ENCODE data around the gene TRMT61A. TPM values are rescaled to one million over a fixed set of nuclear protein-coding genes. Genes with fewer than 3 reads are reported as not detected.
A peak's percentile ranks its signal among the peaks of the same experiment; 100 is the strongest.

The TRMT61A gene
- total and polyA plus RNA-seq, 9 of the 15 experiments (the other 6 are each of a cell fraction or from before 2014, with no cell fraction given), result 0.10 to 24.8 (median 5.1) TPM

- no peak for TF ChIP-seq ID3 (CRISPR knock-in tag; IDR thresholded peaks at IDR 0.05)
- TF ChIP-seq ID3 (tag; IDR thresholded peaks at IDR 0.05), result peak; percentile 63; the same call in 1 of the 2 replicates
- TF ChIP-seq, protein P1, sequence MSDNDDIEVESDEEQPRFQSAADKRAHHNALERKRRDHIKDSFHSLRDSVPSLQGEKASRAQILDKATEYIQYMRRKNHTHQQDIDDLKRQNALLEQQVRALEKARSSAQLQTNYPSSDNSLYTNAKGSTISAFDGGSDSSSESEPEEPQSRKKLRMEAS (CRISPR knock-in tag; IDR thresholded peaks at IDR 0.05), result peak; percentile 55
- TF ChIP-seq YY1 (IDR thresholded peaks at IDR 0.05; ENCODE audit: borderline replicate concordance in 1 of 3, control insufficient read depth in 1 of 3, extremely low read depth in 1 of 3, insufficient read depth in 3 of 3, insufficient read length in 1 of 3, insufficient replicate concordance in 2 of 3, low read depth in 1 of 3, low read length in 2 of 3), result peak in 1 of 3 experiments; percentile 53
- TF ChIP-seq FOXP4 (CRISPR knock-in tag; IDR thresholded peaks at IDR 0.05; ENCODE audit: borderline replicate concordance), result 0 out of 2 replicates have a peak, but pooled peaks have one; percentile 46
- TF ChIP-seq ELF2 (CRISPR knock-in tag; IDR thresholded peaks at IDR 0.05), result peak; percentile 75
- TF ChIP-seq HCFC1 (IDR thresholded peaks at IDR 0.05; ENCODE audit: low read depth, low read length), result peak; percentile 64; the same call in 1 of the 2 replicates
- TF ChIP-seq TAF9B (IDR thresholded peaks at IDR 0.05; ENCODE audit: partially characterized antibody), result no peak
- TF ChIP-seq ZBTB7A (IDR thresholded peaks at IDR 0.05; ENCODE audit: borderline replicate concordance, control insufficient read depth, low read depth, low read length), result peak; percentile 96
- TF ChIP-seq, protein P2, sequence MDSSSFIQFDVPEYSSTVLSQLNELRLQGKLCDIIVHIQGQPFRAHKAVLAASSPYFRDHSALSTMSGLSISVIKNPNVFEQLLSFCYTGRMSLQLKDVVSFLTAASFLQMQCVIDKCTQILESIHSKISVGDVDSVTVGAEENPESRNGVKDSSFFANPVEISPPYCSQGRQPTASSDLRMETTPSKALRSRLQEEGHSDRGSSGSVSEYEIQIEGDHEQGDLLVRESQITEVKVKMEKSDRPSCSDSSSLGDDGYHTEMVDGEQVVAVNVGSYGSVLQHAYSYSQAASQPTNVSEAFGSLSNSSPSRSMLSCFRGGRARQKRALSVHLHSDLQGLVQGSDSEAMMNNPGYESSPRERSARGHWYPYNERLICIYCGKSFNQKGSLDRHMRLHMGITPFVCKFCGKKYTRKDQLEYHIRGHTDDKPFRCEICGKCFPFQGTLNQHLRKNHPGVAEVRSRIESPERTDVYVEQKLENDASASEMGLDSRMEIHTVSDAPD (CRISPR knock-in tag; IDR thresholded peaks at IDR 0.05), result no peak
- peak; percentile 60; the same call in 1 of the 2 replicates for TF ChIP-seq ZBTB9 (CRISPR knock-in tag; IDR thresholded peaks at IDR 0.05)
- peak; percentile 87 for TF ChIP-seq POLR2G (IDR thresholded peaks at IDR 0.05; ENCODE audit: low read depth, low read length)
- no peak for TF ChIP-seq CEBPG (CRISPR knock-in tag; IDR thresholded peaks at IDR 0.05)
- TF ChIP-seq CEBPG (tag; conservative IDR thresholded peaks at IDR 0.05 in 1 of 2, IDR thresholded peaks at IDR 0.05 in 1 of 2), result no peak
- no peak for TF ChIP-seq ZNF134 (CRISPR knock-in tag; conservative IDR thresholded peaks at IDR 0.05)
These were observed 33.6 kb downstream of the TRMT61A start, which contains the start of the genes BAG5 and COA8 (continued) for GRCh38 chr14:103562429-103563225.

Data from K562 (cell line).